Activated gamma-delta T cell treated with Interleukin-2 at 50 U/mL for 16 hours (primary cell): ENCODE results near the gene PKD1.
"Not testable (repeated sequence)": the region's sequence is repeated elsewhere in the genome, so short reads cannot be mapped to it uniquely, and the experiment has no call there.

Experiments used
- DNase-seq: peaks from one replicate; pipeline ENCODE4 v3.0.0-alpha.2; 2020

Gene PKD1

DNA sequence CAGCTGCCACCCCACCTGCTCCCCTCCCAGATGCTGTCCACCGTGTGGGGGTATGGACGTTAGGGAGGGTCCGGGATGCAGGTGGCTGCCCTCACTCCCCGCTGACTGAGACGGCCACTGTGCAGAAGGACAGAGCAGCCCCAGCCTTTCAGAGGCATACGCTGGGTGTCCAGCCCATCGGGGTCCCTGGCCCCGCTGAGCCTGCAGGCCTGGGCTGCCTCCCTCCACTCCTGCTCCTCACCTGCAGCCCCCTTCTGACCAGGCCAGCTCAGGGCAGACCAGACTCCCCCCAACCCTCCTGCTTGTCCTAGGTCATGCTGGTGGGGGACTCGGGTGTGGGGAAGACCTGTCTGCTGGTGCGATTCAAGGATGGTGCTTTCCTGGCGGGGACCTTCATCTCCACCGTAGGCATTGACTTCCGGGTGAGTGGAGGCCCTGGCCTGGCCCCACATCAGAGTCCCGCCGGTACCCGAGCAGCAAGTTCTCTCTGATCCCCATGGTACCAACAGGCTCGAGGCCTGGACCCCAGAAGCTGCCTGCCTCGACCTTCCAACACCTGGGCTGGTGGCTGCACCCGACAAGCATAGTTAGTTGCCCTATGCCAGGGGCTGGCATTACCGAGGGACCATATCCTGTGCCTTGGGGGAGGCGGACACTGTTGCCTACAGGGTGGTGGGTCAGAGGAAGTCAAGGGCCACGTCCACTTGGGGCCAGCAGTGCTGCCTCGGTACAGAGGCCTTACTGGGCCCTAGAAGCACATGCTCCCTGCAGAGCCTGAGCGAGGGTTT is 14.1 kb upstream of the PKD1 start:
- DNase-seq = no peak

DNA sequence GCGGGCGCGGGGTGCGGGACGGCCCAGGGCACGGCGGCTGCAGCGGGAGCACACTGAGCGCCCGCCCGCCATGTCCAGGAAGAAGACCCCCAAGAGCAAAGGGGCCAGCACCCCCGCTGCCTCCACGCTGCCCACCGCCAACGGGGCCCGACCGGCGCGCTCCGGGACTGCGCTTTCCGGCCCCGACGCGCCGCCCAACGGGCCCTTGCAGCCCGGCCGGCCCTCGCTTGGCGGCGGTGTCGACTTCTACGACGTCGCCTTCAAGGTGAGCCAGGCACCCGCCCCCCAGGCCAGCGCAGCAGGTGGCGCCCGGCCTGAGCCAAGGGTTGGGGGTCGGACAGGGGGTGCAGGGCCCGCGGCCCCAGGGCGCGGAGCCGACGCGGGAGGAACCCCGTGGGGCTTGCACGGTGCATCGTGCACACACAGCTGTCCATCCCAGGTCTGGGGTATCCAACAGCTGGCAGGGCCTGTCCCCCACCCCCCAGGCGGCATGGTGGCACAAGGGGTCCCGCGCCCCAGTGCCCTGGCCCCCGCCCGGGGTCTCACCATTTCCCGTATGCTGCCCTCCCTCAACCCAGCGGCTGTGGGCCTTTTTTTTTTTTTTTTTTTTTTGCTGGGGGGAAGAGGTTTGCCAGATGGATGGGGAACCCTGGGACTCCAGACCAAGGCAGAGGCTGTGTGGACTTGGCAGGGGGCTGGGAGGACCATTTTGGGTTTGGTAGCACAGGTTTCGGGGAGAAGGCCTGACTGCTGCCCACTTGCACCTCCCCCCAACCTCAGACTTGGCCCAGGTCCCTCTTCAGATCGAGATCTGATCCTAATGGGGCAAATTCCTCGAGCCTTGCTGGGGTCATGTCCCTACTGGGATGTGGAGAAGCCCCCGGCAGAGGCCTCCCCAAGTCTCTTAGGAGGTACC is 13.3 kb upstream of the PKD1 start:
- no peak for DNase-seq

DNA sequence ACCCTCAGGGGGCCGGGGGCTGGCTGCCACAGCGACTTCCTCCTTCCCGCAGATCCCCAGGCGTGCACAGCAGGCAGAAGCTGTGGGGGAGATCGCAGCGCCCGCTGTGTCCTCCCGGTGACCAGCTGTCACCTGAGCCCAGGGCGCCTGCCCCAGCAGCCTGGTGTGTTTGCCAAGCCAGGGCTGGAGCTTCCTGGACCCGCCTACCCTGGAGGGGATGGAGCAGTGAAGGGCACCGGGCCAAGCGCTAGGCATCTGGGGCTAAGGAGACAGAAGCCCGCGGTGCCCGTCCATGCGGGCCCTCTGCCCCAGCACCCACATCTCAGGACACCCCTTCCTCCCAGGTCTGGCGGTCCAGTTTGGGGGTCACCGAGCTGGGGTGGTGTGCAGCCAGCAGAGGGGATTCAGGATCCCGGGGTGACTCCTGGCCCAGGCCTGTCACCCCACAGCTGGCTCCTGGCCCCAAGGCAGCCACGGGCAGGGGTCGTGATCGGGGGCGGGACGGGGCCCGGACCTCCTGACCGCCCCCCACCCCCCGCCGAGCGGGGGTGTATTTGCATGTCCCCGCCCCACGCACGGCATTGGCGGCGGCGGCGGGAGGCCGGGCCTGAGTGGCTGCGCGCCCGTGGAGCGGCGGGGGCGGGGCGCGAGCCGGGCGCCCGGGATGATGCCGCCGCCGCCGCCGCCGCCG is 12.4 kb upstream of the PKD1 start, which contains the start of gene RAB26:
Gene RAB26 (plus strand): TSS at position 645 of the 691 bp plus-strand sequence. CDS start 159 bp downstream, outside the sequence.
- DNase-seq = peak; percentile 30

DNA sequence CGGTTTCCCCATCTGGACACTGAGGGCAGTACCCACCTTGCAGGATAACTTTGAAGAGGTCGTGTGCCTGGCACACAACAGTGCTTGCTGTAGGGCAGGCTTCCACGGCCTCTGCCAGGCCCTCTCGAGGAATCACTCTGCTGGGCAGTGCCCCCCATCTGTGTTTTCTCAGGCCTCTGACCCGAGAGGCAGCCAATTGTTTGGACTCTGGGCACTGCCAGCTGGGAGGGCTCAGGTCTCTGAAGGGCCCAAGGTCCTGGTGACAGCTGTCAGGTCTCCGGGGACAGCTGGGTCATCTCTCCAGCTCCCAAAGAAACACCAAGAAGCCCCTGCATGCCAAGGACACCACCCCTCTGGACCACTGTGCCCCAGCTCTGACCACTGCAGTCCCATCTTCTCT is 11.7 kb upstream of the PKD1 start:
- no peak for DNase-seq

DNA sequence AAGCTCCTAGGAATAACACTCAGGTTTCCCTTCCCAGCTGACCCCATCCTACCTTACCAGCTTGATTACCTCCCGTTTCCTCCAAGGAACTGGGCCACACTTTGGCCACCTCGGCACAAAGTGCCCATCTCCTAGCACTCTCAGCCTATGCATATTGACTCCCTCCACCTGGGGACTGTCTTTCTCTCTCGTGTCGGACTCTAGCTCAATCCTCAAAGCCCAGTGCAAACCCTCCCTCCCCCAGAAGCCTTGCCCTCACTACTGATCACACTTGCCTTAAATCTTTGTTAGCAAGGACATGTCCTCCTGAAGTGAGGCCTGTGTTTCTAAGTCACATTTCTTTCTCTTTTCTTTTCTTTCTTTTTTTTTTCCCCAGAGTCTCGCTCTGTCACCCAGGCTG is 10.1 kb upstream of the PKD1 start:
- no peak for DNase-seq

DNA sequence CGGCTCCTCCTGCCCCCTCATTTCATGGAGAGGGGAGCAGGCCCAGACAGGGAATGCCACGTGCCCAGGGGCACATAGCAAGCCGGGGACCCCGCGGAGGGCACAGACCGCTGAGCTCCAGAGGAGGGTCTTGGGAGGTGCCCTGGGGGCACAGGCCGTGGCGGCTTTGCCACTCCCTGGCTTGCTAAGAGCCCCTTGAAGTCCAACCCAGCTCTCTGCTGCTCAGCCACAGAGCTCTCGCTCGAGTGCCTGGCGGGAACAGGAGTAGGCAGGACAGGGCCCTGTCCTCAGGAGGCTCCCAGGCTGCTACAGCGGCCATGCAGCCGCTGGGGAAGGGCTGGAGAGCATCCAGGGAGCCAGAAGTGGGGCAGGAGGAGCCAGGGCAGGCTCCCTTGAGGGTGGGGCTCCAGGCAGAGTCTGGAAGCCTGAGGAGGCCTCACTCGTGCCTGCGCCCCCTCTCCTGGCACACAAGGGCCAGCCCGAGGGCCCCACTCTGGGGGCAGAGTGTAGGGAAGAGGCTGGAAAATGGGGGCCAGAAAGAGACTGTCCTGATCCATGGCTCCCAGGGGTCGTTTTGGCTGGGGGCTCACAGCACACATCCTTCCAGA is 8.3 kb upstream of the PKD1 start:
- no peak for DNase-seq

DNA sequence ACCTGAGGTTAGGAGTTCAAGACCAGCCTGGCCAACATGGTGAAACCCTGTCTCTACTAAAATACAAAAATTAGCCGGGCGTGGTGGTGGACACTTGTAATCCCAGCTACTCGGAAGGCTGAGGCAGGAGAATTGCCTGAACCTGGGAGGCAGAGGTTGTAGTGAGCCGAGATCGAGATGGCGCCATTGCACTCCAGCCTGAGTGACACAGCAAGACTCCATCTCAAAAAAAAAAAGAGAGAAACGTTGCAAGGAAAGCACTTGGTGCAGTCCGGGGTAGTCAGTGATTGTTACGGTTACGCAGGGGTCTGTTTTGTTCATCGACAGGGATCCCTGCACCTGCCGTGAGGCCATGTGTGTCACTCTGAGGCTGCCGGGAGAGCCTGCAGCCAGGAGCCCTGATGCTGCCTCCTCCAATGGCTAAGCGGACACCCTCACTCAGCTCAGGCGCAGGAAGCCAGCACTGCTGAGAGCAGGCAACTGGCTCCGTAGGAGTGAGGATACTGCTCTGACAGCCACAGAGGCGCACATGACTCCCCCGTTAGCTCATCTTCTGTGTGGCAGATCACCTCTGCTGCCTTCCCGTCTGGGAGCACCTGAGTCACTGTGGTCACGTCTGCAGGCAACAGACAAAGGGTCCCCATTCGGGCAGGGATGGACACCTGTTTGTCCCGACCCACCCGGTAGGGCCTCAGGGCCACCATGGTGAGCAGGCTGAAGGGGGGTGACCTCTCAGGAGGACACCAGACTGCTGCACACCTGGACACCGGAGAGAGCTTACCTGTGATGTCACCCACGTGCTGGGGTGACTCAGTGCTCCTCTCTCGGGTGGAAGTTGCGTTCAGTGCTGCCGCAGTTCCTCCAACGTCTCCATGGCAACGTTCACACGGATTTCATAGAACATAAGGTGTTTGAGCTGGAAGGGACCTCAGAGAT is 7.5 kb upstream of the PKD1 start:
- DNase-seq = no peak

DNA sequence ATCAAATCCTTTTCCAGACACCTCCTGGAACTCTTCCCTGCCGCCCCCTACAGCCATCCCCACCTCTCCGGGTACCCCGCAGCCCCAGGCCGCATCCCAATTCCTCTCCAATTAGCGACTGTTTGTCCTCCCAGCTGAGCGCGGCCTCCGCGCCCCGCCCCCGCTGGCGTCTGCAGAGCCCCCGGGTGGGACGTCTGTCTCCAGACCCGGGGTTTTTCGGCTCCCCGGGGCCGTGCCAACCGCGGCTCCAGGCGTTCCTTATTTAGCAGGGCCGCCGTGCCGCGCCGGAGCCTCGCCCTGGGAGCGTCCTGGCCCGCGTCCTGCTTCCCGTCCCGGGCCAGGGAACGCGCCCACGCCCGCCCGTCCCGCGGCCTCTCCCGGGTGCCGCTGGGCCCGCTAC is 627 bp downstream of the PKD1 start:
- not testable (repeated sequence) for DNase-seq

DNA sequence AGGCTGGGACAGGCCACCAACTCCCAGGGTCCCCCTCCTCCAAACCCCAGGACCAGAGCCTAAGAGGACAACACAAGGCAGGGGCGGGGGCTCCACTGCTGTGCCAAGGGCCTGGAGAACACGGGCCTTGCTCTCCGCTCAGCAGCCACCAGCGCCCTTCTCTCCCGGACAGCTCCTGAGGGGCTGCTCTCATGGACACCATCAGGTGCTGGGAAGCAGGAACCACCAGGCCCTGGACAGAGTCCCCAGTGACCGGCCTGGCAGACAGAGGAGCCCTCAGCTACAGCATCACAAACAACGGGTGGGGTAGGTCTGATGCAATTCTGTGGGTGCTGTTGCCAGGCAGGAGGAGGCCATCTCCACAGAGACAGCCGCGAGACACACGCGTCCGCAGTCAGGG is 1.9 kb downstream of the PKD1 start:
- not testable (repeated sequence) for DNase-seq

DNA sequence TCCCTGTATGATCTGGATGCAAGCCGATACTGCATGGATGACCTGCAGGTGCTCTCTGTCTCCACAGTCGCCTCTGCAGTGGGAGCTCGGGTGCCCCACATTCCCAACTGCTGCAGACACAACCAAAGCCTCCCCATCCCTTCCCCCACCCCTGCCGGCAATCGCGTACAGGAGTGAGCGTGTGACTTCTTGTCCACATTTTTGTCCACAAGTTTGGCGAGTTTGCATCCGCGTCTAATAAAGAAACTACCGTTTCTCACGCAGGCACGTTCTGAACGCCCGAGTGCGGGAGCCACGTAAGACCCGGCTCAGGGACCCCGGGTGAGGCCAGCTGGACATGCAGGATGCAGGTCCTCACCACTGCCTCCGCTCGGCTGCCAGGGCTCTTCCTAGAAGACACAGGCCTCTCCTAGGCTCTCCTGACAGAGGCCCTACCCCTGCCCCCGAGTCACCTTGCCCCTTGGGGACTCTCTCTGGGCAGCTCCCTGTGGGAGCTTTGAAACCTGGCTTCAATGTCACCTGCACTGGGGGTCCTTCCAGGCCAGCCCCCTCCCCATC is 5.7 kb downstream of the PKD1 start:
- DNase-seq = not testable (repeated sequence)

DNA sequence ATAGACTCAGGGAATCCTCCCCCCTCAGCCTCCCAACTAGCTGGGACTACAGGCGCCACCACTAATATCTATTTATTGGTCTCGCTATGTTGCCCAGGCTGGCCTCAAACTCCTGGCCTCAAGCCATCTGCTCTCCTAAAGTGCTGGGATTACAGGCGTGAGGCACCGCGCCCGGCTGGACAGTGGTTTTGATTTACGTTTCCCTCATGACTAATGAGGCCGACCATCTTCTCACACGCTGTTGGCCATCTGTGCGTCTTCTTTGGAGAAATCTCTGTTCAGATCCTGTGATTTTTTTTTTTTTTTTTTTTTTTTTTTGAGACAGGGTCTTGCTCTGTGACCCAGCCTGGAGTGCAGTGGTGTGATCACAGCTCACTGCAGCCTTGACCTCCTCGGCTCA is 6.4 kb downstream of the PKD1 start:
- DNase-seq = not testable (repeated sequence)

DNA sequence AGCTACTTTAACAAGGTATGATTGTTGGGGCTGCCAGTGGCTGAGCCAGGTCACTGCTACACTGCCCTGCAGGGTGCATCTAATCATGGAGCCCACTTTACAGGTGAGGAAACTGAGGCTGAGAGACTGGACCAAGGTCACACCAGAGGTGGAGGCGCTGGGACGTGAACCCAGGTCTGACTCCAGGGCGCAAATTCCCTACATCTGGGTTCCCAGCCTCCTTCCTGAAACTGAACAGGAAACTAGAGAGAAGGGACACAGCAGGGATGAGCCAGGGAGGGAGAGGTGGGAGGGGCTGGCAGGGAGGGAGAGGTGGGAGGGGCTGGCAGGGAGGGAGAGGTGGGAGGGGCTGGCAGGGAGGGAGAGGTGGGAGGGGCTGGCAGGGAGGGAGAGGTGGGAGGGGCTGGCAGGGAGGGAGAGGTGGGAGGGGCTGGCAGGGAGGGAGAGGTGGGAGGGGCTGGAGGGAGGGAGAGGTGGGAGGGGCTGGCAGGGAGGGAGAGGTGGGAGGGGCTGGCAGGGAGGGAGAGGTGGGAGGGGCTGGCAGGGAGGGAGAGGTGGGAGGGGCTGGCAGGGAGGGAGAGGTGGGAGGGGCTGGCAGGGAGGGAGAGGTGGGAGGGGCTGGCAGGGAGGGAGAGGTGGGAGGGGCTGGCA is 7.9 kb downstream of the PKD1 start:
- not testable (repeated sequence) for DNase-seq

DNA sequence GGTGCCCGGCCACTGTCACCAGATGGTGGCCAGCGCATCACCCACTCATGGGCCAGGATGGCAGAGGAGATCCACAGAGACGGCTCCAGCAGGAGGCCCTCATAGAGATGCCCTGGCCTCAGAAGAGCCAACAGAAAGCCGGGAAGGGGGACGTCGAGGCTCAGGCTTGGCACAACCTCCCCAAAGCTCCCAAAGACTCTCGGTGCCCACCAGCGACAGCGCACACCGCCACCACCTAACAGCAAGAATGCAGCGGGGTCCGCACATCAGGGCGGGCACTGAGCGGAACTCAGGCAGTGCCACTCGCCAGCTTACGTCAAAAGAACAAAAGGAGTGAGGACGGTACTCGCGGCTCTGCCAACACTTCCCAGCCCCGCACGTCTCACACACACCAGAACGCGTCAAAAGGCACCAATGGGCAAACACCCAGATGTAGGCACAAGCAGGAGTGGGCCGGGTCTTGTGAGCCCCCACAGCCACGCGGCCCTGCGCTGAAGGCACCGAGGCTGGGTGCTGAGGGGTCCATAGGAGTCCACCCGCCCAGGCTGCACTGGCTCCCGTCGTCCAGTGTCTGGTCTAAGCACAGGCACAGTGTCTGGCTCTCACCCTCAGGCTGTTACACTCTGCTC is 8.7 kb downstream of the PKD1 start:
- not testable (repeated sequence) for DNase-seq

DNA sequence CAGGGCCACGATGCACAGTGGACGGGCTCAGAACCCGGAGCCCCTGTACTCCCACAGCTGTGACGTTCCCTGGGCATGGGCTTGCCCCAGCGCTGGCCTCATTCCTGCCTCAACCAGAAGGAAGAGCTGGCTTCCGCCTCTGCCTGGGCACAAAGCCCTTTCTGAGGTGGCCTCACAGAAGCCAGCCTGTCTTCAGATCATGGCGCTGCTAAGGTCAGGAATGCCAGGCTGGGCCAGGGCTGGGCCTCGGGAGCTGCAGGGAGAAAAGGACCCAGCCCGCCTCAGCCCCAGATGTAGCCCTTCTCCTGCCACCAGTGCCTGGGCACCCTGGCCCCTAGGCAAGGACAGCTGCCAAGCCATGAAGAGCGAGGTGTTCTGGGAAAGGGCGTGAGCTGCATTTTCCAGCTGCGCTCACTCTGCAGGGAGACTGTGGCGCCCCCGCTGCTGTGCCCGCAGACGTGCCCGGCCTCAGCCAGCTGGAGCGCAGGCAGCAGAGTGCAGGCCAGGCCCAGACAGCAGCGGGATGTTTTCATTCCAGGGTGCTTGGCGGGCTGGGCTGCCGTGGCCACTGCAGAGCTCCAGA is 9.4 kb downstream of the PKD1 start:
- not testable (repeated sequence) for DNase-seq

DNA sequence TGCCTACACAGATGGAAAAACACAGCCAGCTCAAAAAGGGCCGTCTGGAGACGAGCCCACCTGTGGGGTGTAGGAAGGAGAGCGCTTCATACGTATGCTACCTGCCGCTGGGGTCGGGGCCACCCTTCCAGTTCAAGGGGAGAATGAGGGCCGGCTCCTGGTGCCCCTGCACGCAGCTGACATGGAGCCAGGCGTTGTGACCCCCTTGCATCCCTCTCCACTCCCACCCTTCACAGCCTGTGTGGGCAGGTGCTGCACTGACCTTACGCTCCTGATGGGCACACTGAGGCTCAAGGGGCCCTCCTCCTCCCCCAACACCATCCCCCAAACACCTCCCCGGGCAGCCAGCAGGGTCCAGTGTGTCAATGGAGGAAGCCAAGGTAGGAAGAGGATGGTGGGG is 10.1 kb downstream of the PKD1 start:
- DNase-seq = not testable (repeated sequence)

DNA sequence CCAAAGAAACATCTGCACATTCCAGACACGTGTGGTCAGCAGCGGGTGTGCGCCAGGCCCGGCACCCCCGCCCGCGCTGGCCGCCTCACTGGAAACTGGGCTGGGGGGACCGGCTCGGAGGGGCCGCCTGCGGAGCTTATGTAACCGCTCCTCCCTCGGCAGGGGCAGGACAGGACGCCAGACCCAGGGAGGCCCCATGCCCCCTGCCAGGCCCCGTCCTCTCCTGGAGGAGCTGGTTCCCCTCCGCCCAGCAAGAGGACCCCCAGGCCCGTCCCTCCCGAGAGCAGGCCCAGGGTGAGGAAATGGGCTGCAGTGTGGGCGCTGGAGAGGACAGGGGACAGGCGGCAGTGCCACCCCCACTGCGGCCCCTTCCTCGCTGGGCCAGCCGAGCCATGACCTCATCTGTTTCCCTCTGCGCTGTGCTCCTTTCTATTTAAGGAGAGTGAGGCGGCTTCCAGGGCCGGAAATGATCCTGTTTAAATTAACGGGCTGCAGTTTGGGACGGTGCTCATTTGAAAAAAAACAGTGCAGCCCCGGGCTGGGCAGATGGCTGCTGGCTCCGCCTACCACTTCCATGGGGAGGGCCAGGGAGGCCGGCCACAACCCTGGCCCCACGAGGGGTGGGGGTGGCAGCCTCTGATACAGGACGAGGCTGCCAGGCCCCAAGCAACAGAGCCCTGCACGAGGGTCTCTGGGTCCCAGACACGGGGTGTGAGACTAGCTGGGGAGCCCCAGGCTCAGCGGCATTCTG is 10.8 kb downstream of the PKD1 start:
- not testable (repeated sequence) for DNase-seq

DNA sequence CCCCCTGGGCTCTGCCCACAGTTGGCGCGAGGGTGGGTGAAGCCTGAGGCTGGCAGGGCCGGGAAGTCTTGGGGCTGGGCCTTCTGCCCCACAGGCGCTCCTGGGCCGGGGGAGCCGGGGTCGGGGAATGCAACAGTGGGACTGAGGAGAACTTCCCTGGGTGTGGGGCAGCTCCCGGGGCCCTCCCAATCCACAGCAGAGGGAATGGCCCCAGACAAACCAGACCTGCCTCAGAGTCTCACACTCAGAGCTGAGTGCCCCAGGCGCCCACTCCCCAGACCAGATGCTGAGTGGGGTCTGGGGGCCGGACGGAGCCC is 11.4 kb downstream of the PKD1 start:
- DNase-seq = not testable (repeated sequence)

DNA sequence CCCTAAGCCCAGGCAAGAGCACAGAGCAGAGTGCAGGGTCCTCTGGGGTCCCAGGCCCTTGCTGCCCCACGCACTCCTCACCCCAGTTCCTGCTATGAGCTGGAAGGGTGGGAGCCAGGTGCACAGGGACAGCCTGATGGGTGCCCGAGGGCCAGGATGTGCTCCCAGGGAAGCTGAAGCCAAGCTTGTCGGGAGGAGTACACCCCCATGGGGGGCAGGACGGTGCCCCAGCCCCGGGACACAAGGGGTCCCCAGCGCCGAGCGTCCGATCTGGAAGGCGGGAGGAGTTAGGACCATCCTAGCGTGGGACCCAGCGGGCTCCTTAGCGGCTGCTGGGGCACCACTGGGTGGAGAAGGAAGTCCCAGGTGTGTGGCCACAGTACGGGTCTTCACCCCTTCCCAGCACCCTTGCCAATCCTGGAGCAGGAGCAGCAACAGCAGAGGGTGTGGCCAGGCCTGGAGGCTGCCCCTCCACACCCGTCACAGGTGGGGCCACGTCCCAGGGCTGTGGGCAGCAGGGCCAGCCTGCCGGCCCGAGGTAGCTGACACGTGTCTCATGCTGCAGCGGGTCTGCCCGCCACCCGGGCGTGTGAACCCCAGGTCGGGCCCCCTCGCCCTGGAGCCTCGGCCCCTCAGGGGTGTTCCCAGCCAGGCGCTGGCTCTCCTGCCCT is 11.9 kb downstream of the PKD1 start:
- not testable (repeated sequence) for DNase-seq
